AG04450 (cell line): Measurements from ENCODE around the gene PDSS2. TPM values are rescaled to one million over a fixed set of nuclear protein-coding genes. Genes with fewer than 3 reads are reported as not detected.
"Not testable (repeated sequence)": the region's sequence is repeated elsewhere in the genome, so short reads cannot be mapped to it uniquely, and the experiment has no call there.

Experiments
- CTCF ChIA-PET: fragments of 300-600, 350-600 bp; formaldehyde crosslinking; extraction: SDS; loops from one replicate; lab custom pipeline; 2022; ENCODE audit warnings: antibody characterized with exemption, inconsistent platforms; lab: Charles Lee
- POLR2A ChIA-PET: fragments of 350-600 bp; formaldehyde crosslinking; extraction: SDS; loops from one replicate; lab custom pipeline; 2021; ENCODE audit warnings: antibody characterized with exemption, inconsistent platforms; lab: Yijun Ruan, JAX
- DNase-seq: peaks from one replicate; pipeline ENCODE4 v3.0.0-alpha.2; 2011; ENCODE audit warnings: low read depth, low spot score
- H3K27ac ChIP-seq: one replicate; pipeline ENCODE4 v1.5.1; 2012; ENCODE audit warnings: low read depth, low read length, control low read depth
- H3K27me3 ChIP-seq: one replicate; pipeline ENCODE4 v1.6.0; 2012; ENCODE audit warnings: low read length; ENCODE audit not compliant: control insufficient read depth, insufficient read depth
- H3K4me3 ChIP-seq: 2 replicates; pipeline ENCODE4 v1.5.1; 2011; ENCODE audit warnings: mild to moderate bottlenecking, low read depth, low read length, control low read depth
- H3K9me3 ChIP-seq: 2 replicates; pipeline ENCODE4 v1.5.1; 2012; ENCODE audit warnings: low read length; ENCODE audit not compliant: control insufficient read depth, insufficient read depth
- CTCF ChIP-seq: IDR thresholded peaks from 2 replicates; pipeline ENCODE4 v1.5.1; 2011; ENCODE audit warnings: low read depth, low read length, control low read depth, inconsistent platforms
- polyA plus RNA-seq: library from polyadenylated mRNA; depleted of rRNA; stranded (reverse); fragments of >200 nt; gene quantifications from 2 replicates; pipeline ENCODE4 v1.2.3, GENCODE V29; 2011

Gene PDSS2
- polyA plus RNA-seq, 1 experiment, result 19.1 TPM

- no peak for DNase-seq
- Histone ChIP-seq H3K4me3 (no peak overlapping the region), H3K27ac (no peak overlapping the region), H3K9me3 (no peaks in the 10 kb centered on the region), H3K27me3 (no peaks in the 10 kb centered on the region)
- POLR2A ChIA-PET, result no interaction called here
- no peak for TF ChIP-seq CTCF
- CTCF ChIA-PET, result no interaction called here
Observed at GRCh38 chr6:107202876-107203468, 256.4 kb downstream of the PDSS2 start.

DNA sequence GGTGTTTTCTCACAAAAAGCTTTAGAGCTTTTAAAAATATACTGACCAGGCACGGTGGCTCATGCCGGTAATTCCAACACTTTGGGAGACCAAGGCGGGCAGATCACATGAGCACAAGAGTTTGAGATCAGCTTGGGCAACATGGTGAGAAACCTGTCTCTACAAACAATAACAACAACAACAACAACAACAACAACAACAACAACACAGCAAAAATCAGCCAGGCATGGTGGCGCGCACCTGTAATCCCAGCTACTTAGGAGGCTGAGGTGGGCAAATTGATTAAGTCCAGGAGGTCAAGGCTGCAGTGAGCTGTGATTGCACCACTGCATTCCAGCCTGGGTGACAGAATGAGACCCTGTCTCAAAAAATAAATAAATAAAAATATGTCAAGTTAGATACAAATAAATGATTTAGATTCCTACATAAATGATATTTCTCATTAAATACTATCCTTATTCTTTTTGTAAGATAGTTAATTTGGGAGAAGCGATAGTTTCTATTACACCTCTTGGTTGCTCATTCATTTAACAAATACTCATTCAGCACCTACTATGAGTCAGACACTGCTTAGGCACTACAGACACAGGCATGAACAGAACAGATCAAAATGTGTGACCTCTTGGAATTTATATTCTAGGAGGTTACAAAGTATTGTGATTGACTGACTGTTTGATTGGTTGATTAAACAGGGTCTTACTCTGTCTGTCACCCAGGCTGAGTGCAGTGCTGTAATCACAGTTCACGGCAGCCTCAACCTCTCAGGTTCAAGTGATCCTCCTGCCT lies 260.5 kb downstream of the PDSS2 start:
- CTCF ChIA-PET, result no interaction called here
- POLR2A ChIA-PET, result no interaction called here

DNA sequence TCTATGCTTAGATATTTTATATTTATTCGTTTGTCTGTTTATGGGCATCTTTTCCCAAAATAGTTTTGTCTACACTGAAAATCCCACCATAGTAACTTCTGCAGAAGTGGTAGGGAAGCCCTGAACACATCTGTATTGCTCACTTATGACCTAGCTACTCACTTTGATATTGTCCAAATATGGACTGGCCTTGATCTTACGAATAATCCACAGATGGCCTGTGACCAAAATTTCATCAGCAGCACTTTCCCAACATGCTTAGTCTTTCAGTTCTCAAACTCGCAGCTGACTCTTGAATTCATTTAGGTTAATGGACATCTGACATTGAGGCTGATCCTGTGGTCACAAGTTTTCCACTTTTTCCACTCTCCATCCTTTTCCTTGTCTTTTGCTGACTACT lies 263.2 kb downstream of the PDSS2 start:
- POLR2A ChIA-PET, result no interaction called here
- CTCF ChIA-PET, result no interaction called here

More for the DNA sequence above, 260.5 kb downstream of the PDSS2 start:
- H3K27ac ChIP-seq, result no peak overlapping the region
- H3K9me3 ChIP-seq, result no peaks in the 10 kb centered on the region
- H3K27me3 ChIP-seq, result no peaks in the 10 kb centered on the region
- no peak for TF ChIP-seq CTCF
- H3K4me3 ChIP-seq, result no peak overlapping the region
- DNase-seq, result no peak

GRCh38 chr6:107194723-107195122 lies 264.6 kb downstream of the PDSS2 start:
- H3K27me3 ChIP-seq, H3K4me3 ChIP-seq, H3K9me3 ChIP-seq, CTCF ChIA-PET, POLR2A ChIA-PET, DNase-seq, H3K27ac ChIP-seq: not testable (repeated sequence)

More for the DNA sequence above, 263.2 kb downstream of the PDSS2 start:
- H3K9me3 ChIP-seq, result no peaks in the 10 kb centered on the region
- H3K27me3 ChIP-seq, result no peaks in the 10 kb centered on the region
- no peak overlapping the region for H3K4me3 ChIP-seq
- H3K27ac ChIP-seq, result no peak overlapping the region
- no peak for DNase-seq
- TF ChIP-seq CTCF, result no peak

GRCh38 chr6:107192830-107193229 lies 266.5 kb downstream of the PDSS2 start:
- no peak for DNase-seq
- no peaks in the 10 kb centered on the region for H3K9me3 ChIP-seq
- no peak for TF ChIP-seq CTCF
- no peak overlapping the region for H3K27ac ChIP-seq
- H3K27me3 ChIP-seq, result no peaks in the 10 kb centered on the region
- CTCF ChIA-PET, result interaction anchor here (1.1 kb wide), 1 partner anchor 79 kb away, joined by 3 read pairs; no protein-coding TSS in a partner anchor
- H3K4me3 ChIP-seq, result no peak overlapping the region
- POLR2A ChIA-PET, result no interaction called here
